ENCODE data around the gene ITPA. TPM values are rescaled to one million over a fixed set of nuclear protein-coding genes. Genes with fewer than 3 reads are reported as not detected.

Gene ITPA
- total RNA-seq, 2 donors from 2014 or later: 31.4 to 36.3 TPM

GRCh38 chr20:3248167-3248992 is 39.1 kb downstream of the ITPA start:
- WGBS, 2 donors: 23 to 55% methylated on average over 6 to 53 of the region's 53 CpGs
- Histone ChIP-seq H3K27me3 (no peaks in the 10 kb centered on the region), H3K4me3 (no peak overlapping the region), H3K9me3 (no peaks in the 10 kb centered on the region), H3K36me3 (replicated peaks in 1 of 2; ENCODE audit: insufficient read depth in 1 of 2, low read depth in 2 of 2) (peaks cover 0 to 7% of the 10 kb centered on the region in 2 donors), H3K27ac (no peak overlapping the region), H3K4me1 (peaks cover 8% of the 10 kb centered on the region)
- DNase-seq (peak in 2 of 4 donors; percentile 15 to 40), ATAC-seq (peak; percentile 47)
- TF ChIP-seq POLR2A (IDR thresholded peaks at IDR 0.05): no peak
- intact Hi-C loops (cut with DNase I): no loop called here

GRCh38 chr20:3248993-3249347 is 39.7 kb downstream of the ITPA start:
- no peak overlapping the region for H3K27ac ChIP-seq
- H3K4me3 ChIP-seq: no peak overlapping the region
- DNase-seq (no peak), ATAC-seq (no peak)
- H3K36me3 ChIP-seq (replicated peaks in 1 of 2; ENCODE audit: insufficient read depth in 1 of 2, low read depth in 2 of 2): peaks cover 0 to 7% of the 10 kb centered on the region in 2 donors
- TF ChIP-seq POLR2A (IDR thresholded peaks at IDR 0.05) (no peak), CTCF (IDR thresholded peaks at IDR 0.05) (no peak)
- H3K4me1 ChIP-seq: peaks cover 8% of the 10 kb centered on the region
- 20 to 33% methylated on average over 8 to 18 of the region's 18 CpGs for WGBS, 2 donors
- intact Hi-C loops (cut with DNase I): no loop called here
- H3K9me3 ChIP-seq: no peaks in the 10 kb centered on the region
- H3K27me3 ChIP-seq: no peaks in the 10 kb centered on the region

GRCh38 chr20:3250091-3250504 is 40.8 kb downstream of the ITPA start:
- no peaks in the 10 kb centered on the region for H3K27me3 ChIP-seq
- no peak overlapping the region for H3K4me3 ChIP-seq
- 55 to 58% methylated on average over 10 of the region's 10 CpGs for WGBS, 2 donors
- DNase-seq (no peak), ATAC-seq (no peak)
- intact Hi-C loops (cut with DNase I): no loop called here
- H3K27ac ChIP-seq: no peak overlapping the region
- H3K4me1 ChIP-seq: peaks cover 8% of the 10 kb centered on the region
- TF ChIP-seq CTCF (IDR thresholded peaks at IDR 0.05) (no peak), POLR2A (IDR thresholded peaks at IDR 0.05) (no peak)
- H3K9me3 ChIP-seq: no peaks in the 10 kb centered on the region
- peaks cover 0 to 9% of the 10 kb centered on the region in 2 donors for H3K36me3 ChIP-seq (replicated peaks in 1 of 2; ENCODE audit: insufficient read depth in 1 of 2, low read depth in 2 of 2)

- H3K36me3 ChIP-seq (replicated peaks in 1 of 2; ENCODE audit: insufficient read depth in 1 of 2, low read depth in 2 of 2): peaks cover 0 to 15% of the 10 kb centered on the region in 2 donors
- H3K27me3 ChIP-seq: no peaks in the 10 kb centered on the region
- no peak overlapping the region for H3K4me3 ChIP-seq
- intact Hi-C loops (cut with DNase I): no loop called here
- ATAC-seq (peak; percentile 21), DNase-seq (no peak)
- no peak overlapping the region for H3K27ac ChIP-seq
- WGBS, 2 donors: 72% methylated on average over 8 of the region's 8 CpGs; no CpG with 5 or more reads in 1 of the 2 donors
- H3K4me1 ChIP-seq: peaks cover 8% of the 10 kb centered on the region
- H3K9me3 ChIP-seq: no peaks in the 10 kb centered on the region
- no peak for TF ChIP-seq POLR2A (IDR thresholded peaks at IDR 0.05)
- no peak for TF ChIP-seq CTCF (IDR thresholded peaks at IDR 0.05)
These were observed 42.5 kb downstream of the ITPA start for GRCh38 chr20:3251806-3252205.

- Histone ChIP-seq H3K27ac (no peak overlapping the region), H3K4me3 (no peak overlapping the region), H3K27me3 (no peaks in the 10 kb centered on the region), H3K9me3 (no peaks in the 10 kb centered on the region), H3K36me3 (replicated peaks in 1 of 2; ENCODE audit: insufficient read depth in 1 of 2, low read depth in 2 of 2) (peaks cover 0 to 16% of the 10 kb centered on the region in 2 donors), H3K4me1 (no peaks in the 10 kb centered on the region)
- TF ChIP-seq CTCF (IDR thresholded peaks at IDR 0.05) (no peak), POLR2A (IDR thresholded peaks at IDR 0.05) (no peak)
- intact Hi-C loops (cut with DNase I): no loop called here
- DNase-seq: no peak
- 100% methylated on average over 4 of the region's 5 CpGs; no CpG with 5 or more reads in 1 of the 2 donors for WGBS, 2 donors
- no peak for ATAC-seq
These were observed 46.4 kb downstream of the ITPA start for GRCh38 chr20:3255728-3256127.

Data from body of pancreas (tissue), 4 donors.